HG03457 (cell line): ENCODE measurements around the gene SPDYE17.
A peak's percentile ranks its signal among the peaks of the same experiment; 100 is the strongest.
"Not testable (repeated sequence)": the region's sequence is repeated elsewhere in the genome, so short reads cannot be mapped to it uniquely, and the experiment has no call there.

ENCODE experiments used
- ATAC-seq: cut with Tn5 transposase; IDR thresholded peaks from one replicate; pipeline ENCODE4 v1.9.1; 2021; ENCODE audit warnings: moderate number of reproducible peaks; ENCODE audit not compliant: unreplicated experiment

SPDYE17 gene

GRCh38 chr7:76999474-77000107, 32.6 kb downstream of the SPDYE17 start:
- not testable (repeated sequence) for ATAC-seq

GRCh38 chr7:76998764-76999450, 33.3 kb downstream of the SPDYE17 start:
- ATAC-seq = not testable (repeated sequence)

DNA sequence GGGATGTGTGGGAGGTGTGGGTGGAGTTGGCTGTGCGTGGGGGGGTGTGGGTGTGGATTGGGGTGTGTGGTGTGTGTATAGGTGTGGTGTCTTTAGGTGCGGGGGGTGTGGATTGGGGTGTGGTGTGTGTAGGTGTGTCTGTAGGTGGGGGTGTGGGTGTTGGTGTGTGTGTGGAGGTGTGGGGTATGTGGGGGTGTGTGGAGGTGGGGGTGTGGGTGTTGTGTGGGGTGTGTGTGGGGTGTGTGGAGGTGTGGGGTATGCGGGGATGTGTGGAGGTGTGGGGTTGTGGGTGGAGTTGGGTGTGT, 33.9 kb downstream of the SPDYE17 start:
- no peak for ATAC-seq

DNA sequence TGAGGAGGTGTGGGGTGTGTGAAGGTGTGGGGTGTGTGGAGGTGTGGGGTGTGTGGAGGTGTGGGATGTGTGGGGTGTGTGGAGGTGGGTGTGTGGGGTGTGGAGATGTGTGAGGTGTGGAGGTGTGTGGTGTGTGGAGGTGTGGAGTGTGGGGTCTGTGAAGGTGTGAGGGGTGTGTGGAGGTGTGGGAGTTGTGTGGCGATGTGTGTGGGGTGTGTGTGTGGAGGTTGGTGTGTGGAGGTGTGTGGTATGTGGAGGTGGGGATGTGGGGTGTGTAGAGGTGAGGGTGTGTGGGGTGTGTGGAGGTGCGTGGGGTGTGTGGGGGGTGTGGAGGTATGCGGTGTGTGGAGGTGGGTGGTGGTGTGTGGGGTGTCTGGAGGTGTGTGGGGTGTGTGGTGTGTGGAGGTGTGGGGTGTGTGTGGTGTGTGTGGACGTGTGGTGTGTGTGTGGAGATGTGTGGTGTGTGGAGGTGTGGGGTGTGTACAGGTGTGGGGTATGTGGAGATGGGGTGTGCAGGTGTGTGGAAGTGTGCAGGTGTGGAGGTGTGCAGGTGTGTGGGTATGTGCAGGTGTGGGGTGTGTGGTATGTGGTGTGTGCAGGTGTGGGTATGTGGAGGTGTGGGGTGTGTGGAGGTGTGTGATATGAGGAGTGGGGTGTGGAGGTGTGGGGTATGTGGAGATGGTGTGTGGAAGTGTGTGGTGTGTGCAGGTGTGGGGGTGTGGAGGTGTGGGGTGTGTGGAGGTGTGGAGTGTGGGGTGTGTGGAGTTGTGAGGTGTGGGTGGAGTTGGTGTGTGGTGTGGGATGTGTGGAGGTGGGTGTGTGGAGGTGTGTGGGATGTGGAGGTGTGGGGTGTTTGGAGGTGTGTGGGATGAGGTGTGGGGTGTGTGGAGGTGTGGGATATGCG, 34.5 kb downstream of the SPDYE17 start:
- ATAC-seq = no peak

GRCh38 chr7:76996932-76997331, 35.2 kb downstream of the SPDYE17 start:
- ATAC-seq = not testable (repeated sequence)

GRCh38 chr7:76994286-76994685, 37.9 kb downstream of the SPDYE17 start:
- not testable (repeated sequence) for ATAC-seq

DNA sequence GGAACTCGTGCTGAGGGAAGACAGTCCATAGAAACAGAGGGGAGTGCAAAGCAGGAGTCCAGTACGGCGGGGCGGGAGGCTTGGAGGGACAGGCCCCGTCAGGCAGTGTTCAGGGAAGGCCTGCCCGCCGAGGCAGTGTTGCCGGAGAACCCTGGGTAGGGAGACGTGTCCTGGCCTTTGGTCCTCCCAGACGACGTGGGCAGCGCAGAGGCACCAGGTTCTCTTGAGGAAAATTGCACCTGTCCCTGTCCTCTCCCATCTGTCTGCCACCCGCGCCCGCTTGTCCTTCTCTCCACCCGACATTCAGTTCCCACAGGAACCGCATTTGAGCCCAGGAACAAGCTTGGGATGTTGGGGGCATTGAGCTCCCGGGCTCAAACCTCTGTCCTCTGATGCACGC, 38.3 kb downstream of the SPDYE17 start:
- not testable (repeated sequence) for ATAC-seq

- ATAC-seq = not testable (repeated sequence)
Measured at GRCh38 chr7:76992871-76993270, 39.3 kb downstream of the SPDYE17 start.

- ATAC-seq = not testable (repeated sequence)
Measured at GRCh38 chr7:76992204-76992603, 40.0 kb downstream of the SPDYE17 start.

DNA sequence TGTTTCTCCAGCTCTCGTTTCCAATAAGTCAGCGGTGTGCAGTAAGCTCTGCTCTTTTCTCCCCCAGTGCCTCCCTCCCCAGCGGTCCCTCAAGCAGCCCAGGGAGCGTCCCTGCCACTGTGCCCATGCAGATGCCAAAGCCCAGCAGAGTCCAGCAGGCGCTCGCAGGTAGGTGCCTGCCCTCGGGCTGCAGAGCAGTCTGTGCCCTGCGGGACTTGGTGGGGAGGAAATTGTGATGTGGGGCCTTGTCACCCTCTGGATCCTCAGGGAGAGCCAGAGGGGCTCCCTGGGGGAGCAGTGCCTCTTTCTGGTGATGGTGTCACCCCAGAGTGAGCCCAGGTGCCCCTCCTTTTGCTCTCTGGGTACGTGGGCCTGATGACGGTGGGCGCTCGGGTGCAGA, 42.0 kb downstream of the SPDYE17 start:
- ATAC-seq = not testable (repeated sequence)

- ATAC-seq = not testable (repeated sequence)
Measured at GRCh38 chr7:76985924-76986717, 46.0 kb downstream of the SPDYE17 start.

DNA sequence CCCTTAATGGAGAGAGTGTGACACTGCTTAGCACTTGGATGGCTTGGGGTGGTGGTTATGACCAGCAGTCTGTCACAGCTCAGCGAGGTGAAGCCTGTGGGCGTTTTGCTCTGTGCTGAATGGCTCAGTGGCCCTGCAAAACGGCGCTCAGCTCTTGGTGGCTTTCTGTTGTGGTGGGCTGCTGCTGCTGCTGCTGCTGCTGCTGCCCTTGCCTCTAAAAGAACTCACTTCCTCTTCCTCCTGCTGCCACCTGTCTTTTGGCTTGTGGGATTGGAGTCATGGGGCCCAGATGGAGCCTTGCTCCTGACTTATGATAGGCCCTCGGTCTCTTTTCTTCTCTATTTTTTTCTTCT, 47.4 kb downstream of the SPDYE17 start:
- ATAC-seq = peak; percentile 95

- not testable (repeated sequence) for ATAC-seq
Measured at GRCh38 chr7:76983937-76984783, 48.0 kb downstream of the SPDYE17 start.

- ATAC-seq = not testable (repeated sequence)
Measured at GRCh38 chr7:76983333-76983732, 48.8 kb downstream of the SPDYE17 start.

- not testable (repeated sequence) for ATAC-seq
Measured at GRCh38 chr7:76982501-76982900, 49.7 kb downstream of the SPDYE17 start.

DNA sequence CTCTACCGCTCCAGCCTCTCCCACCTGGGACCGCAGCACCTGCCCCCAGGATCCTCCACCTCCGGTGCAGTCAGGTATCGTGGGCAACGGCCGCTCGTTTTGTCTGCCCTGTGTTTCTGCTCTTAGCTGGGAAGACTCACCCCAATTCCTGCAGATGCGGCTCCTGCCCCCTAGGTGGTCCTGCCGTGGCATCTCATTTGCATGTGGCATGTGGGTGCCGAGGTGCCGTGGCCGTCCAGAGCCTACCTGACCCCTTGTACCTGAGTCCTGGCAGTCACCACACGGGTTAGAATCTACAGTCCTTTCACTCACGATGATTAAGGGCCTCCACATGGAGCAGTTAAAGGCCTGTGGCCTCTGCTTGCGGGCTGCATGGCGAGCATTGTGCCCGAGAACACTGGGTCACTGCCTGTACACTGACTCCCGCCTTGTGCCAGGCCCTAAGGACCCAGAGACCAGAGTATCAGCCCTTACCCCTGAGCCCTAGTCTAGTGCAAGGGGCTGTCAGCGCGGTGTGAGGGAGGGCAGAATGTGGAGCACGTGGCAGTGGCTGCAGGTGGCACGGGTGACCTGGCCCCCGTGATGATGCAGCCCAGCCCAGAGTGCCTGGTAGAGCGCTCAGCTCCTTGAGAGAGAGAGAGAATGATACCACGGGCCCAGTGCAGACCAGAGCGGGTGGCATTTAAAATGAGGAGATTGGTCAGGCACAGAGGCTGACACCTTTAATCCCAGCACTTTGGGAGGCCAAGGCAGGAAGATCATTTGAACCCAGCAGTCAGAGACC, 50.8 kb downstream of the SPDYE17 start:
- not testable (repeated sequence) for ATAC-seq

DNA sequence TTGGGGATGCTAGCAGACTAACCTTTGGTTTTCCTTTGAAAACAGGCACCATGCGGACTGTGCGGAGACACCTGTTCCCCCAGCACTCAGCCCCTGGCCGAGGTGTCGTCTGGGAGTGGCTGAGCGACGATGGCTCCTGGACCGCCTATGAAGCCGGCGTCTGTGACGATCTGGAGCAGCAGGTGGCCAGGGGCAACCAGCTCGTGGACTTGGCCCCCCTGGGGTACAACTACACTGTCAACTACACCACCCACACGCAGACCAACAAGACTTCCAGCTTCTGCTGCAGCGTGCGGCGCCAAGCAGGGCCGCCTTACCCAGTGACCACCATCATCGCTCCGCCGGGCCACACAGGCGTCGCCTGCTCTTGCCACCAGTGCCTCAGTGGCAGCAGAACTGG, 51.6 kb downstream of the SPDYE17 start:
- ATAC-seq = not testable (repeated sequence)

DNA sequence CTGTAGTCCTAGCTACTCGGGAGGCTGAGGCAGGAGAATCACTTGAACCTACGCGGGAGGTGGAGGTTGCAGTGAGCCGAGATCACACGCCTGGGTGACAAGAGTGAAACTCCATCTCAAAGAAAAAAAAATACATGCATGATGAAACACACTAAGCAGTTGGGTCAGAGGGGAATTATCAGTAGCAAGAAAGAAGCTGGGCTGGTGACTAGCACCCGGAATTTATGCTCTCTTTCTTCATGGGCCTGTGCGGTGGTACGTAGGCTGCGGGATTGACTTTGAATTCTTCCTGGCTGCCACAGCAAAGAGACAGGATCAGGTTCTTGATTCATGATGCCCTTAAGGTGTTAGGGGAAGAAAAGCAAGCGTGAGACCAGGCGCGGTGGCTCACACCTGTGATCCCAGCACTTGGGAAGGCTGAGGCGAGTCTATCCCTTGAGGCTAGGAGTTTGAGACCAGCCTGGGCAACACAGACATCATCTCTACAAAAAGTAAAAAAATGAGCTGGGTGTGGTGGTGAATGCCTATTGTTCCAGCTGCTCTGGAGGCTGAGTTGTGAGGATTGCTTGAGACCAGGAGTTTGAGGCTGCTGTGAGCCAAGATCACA, 54.3 kb downstream of the SPDYE17 start:
- ATAC-seq = not testable (repeated sequence)
